GM12878 (cell line): ENCODE data around the gene ACVR1. TPM values are rescaled to one million over a fixed set of nuclear protein-coding genes. Genes with fewer than 3 reads are reported as not detected.
A peak's percentile ranks its signal among the peaks of the same experiment; 100 is the strongest.

ENCODE experiments used
- CBX3 ChIP-seq: fragments of 200-600 bp; sonication (generic); IDR thresholded peaks from 2 replicates; pipeline ENCODE4 v1.6.1; 2016; ENCODE audit warnings: low read depth, borderline replicate concordance
- ETV6 ChIP-seq, 2 experiments: fragments of 450-650 bp in 1 of 2; IDR thresholded peaks in 1 of 2; conservative IDR thresholded peaks in 1 of 2; 2 replicates each; pipeline ENCODE4 v1.6.1; 2014; ENCODE audit warnings: antibody characterized with exemption in 1 of 2, borderline replicate concordance in 1 of 2, low read depth in 1 of 2, mild to moderate bottlenecking in 1 of 2, moderate library complexity in 1 of 2
- FOXK2 ChIP-seq: fragments of 450-650 bp; IDR thresholded peaks from 2 replicates; pipeline ENCODE4 v1.6.1; 2017; ENCODE audit warnings: mild to moderate bottlenecking, moderate library complexity
- HDAC6 ChIP-seq: fragments of 200-600 bp; sonication (generic); IDR thresholded peaks from one replicate; pipeline ENCODE4 v1.8.0; 2017; ENCODE audit warnings: antibody characterized with exemption; ENCODE audit not compliant: unreplicated experiment
- HDGF ChIP-seq: fragments of 450-650 bp; IDR thresholded peaks from 2 replicates; pipeline ENCODE4 v1.6.1; 2016; ENCODE audit warnings: antibody characterized with exemption
- PAX5 ChIP-seq: IDR thresholded peaks from 2 replicates; pipeline ENCODE4 v1.6.1; 2011; ENCODE audit warnings: low read depth, low read length, borderline replicate concordance
- RAD21 ChIP-seq: IDR thresholded peaks from 2 replicates; pipeline ENCODE4 v1.6.1; 2011; ENCODE audit warnings: mild to moderate bottlenecking, low read depth, low read length, moderate library complexity; ENCODE audit not compliant: insufficient read depth
- RUNX3 ChIP-seq: IDR thresholded peaks from 2 replicates; pipeline ENCODE4 v1.6.1; 2012; ENCODE audit warnings: low read length, inconsistent platforms
- SMAD1 ChIP-seq: fragments of 450-650 bp; IDR thresholded peaks from 2 replicates; pipeline ENCODE4 v1.6.1; 2018; ENCODE audit warnings: mild to moderate bottlenecking, low read depth; ENCODE audit not compliant: partially characterized antibody
- SMAD5 ChIP-seq: IDR thresholded peaks from 2 replicates; pipeline ENCODE4 v1.6.1; 2016; ENCODE audit warnings: antibody characterized with exemption, low read depth
- STAT3 ChIP-seq: IDR thresholded peaks from 2 replicates; pipeline ENCODE4 v1.6.1; 2011; ENCODE audit warnings: low read depth, low read length, improper control_type of control experiment
- TCF12 ChIP-seq: IDR thresholded peaks from 2 replicates; pipeline ENCODE4 v1.6.1; 2011; ENCODE audit warnings: low read depth, mild to moderate bottlenecking, low read length
- ZNF217 ChIP-seq: fragments of 450-650 bp; IDR thresholded peaks from 2 replicates; pipeline ENCODE4 v1.6.1; 2017; ENCODE audit warnings: antibody characterized with exemption, mild to moderate bottlenecking
- polyA plus RNA-seq, 11 experiments: library from polyadenylated mRNA; depleted of rRNA in 4 of 11; unstranded in 6 of 11; stranded (reverse) in 5 of 11; fragments of >200 nt; fragmentation: Nextera tagmentation in 4 of 11; fragmentation: Illumina TruSeq in 1 of 11; extraction: Ambion mirVana in 4 of 11; extraction: Trizol in 1 of 11; gene quantifications; 1 replicate in 1 of 11; 2 replicates in 10 of 11; pipeline versions ENCODE4 v1.2.1 to v1.2.3, GENCODE V29; 2011 to 2016; ENCODE audit warnings: inconsistent platforms in 2 of 11, missing spikeins in 2 of 11, low read depth in 1 of 11
- total RNA-seq, 4 experiments: library from RNA; depleted of rRNA in 3 of 4; stranded (reverse); fragments of >200 nt in 3 of 4; fragmentation: Illumina TruSeq in 1 of 4; extraction: Trizol in 1 of 4; gene quantifications; 2 replicates each; pipeline versions ENCODE4 v1.2.1 to v1.2.3, GENCODE V29; 2013 to 2021
- TF ChIP-seq, protein P1 (sequence below): fragments of 450-650 bp; conservative IDR thresholded peaks from 2 replicates; pipeline ENCODE4 v1.6.1; 2017; ENCODE audit warnings: mild to moderate bottlenecking, moderate library complexity
- TF ChIP-seq, protein P2 (sequence below): IDR thresholded peaks from 2 replicates; pipeline ENCODE4 v1.6.1; 2012; ENCODE audit warnings: low read depth, low read length, improper control_type of control experiment
- TF ChIP-seq, protein P3 (sequence below): IDR thresholded peaks from 2 replicates; pipeline ENCODE4 v1.6.1; 2012; ENCODE audit warnings: low read length, inconsistent platforms
- TF ChIP-seq, protein P4 (sequence below), 3 experiments: IDR thresholded peaks in 2 of 3; conservative IDR thresholded peaks in 1 of 3; 2 replicates each; pipeline ENCODE4 v1.5.1; 2011; ENCODE audit warnings: low read depth in 3 of 3, low read length in 3 of 3, mild to moderate bottlenecking in 3 of 3, control low read depth in 2 of 3, moderate library complexity in 2 of 3, inconsistent platforms in 1 of 3, mixed read lengths in 1 of 3; ENCODE audit not compliant: control insufficient read depth in 2 of 3, insufficient read depth in 1 of 3; ENCODE audit errors: extremely low read depth in 1 of 3

ACVR1 gene
- total and polyA plus RNA-seq, 10 of the 15 experiments (the other 5 are each of a cell fraction or from before 2014, with no cell fraction given): 0.06 to 0.24 (median 0.14) TPM; not detected in 4

DNA sequence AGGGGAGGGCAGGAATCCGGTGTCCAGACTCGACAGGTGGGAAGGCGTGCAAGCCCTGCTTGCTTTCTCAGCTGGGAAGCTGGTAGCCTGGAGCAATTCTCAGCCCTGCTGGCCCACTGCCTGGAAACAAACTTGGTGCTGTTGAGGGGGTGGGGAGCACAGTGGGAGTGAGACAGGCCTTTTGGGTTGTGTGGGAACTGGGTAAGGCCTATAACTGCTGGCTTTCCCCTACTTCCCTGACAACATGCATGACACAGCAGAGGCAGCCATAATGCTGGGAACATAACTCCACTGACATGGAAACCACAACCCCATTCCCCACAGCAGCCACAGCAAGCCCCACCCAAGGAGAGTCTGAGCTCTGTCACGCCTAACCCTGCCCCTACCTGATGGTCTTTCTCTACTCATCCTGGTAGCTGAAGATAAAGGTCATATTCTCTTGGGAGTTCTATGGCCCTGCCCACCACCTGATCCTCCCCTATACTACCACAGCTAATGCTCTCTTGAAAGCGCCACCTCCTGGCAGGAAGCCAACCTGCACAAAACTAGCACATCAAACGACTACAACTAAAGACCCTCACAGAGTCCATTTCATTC, 124.6 kb downstream of the ACVR1 start (continued):
- TF ChIP-seq, protein P1, sequence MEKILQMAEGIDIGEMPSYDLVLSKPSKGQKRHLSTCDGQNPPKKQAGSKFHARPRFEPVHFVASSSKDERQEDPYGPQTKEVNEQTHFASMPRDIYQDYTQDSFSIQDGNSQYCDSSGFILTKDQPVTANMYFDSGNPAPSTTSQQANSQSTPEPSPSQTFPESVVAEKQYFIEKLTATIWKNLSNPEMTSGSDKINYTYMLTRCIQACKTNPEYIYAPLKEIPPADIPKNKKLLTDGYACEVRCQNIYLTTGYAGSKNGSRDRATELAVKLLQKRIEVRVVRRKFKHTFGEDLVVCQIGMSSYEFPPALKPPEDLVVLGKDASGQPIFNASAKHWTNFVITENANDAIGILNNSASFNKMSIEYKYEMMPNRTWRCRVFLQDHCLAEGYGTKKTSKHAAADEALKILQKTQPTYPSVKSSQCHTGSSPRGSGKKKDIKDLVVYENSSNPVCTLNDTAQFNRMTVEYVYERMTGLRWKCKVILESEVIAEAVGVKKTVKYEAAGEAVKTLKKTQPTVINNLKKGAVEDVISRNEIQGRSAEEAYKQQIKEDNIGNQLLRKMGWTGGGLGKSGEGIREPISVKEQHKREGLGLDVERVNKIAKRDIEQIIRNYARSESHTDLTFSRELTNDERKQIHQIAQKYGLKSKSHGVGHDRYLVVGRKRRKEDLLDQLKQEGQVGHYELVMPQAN: no peak
- peak; percentile 54 for TF ChIP-seq RUNX3
- TF ChIP-seq, protein P2, sequence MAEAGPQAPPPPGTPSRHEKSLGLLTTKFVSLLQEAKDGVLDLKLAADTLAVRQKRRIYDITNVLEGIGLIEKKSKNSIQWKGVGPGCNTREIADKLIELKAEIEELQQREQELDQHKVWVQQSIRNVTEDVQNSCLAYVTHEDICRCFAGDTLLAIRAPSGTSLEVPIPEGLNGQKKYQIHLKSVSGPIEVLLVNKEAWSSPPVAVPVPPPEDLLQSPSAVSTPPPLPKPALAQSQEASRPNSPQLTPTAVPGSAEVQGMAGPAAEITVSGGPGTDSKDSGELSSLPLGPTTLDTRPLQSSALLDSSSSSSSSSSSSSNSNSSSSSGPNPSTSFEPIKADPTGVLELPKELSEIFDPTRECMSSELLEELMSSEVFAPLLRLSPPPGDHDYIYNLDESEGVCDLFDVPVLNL: no peak
- no peak for TF ChIP-seq ZNF217
- no peak for TF ChIP-seq CBX3
- no peak for TF ChIP-seq HDAC6
- no peak for TF ChIP-seq SMAD5
- TF ChIP-seq, protein P3, sequence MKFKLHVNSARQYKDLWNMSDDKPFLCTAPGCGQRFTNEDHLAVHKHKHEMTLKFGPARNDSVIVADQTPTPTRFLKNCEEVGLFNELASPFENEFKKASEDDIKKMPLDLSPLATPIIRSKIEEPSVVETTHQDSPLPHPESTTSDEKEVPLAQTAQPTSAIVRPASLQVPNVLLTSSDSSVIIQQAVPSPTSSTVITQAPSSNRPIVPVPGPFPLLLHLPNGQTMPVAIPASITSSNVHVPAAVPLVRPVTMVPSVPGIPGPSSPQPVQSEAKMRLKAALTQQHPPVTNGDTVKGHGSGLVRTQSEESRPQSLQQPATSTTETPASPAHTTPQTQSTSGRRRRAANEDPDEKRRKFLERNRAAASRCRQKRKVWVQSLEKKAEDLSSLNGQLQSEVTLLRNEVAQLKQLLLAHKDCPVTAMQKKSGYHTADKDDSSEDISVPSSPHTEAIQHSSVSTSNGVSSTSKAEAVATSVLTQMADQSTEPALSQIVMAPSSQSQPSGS: peak; percentile 39; the same call in 1 of the 2 replicates
- TF ChIP-seq TCF12: no peak
- no peak for TF ChIP-seq FOXK2
- TF ChIP-seq, protein P4, sequence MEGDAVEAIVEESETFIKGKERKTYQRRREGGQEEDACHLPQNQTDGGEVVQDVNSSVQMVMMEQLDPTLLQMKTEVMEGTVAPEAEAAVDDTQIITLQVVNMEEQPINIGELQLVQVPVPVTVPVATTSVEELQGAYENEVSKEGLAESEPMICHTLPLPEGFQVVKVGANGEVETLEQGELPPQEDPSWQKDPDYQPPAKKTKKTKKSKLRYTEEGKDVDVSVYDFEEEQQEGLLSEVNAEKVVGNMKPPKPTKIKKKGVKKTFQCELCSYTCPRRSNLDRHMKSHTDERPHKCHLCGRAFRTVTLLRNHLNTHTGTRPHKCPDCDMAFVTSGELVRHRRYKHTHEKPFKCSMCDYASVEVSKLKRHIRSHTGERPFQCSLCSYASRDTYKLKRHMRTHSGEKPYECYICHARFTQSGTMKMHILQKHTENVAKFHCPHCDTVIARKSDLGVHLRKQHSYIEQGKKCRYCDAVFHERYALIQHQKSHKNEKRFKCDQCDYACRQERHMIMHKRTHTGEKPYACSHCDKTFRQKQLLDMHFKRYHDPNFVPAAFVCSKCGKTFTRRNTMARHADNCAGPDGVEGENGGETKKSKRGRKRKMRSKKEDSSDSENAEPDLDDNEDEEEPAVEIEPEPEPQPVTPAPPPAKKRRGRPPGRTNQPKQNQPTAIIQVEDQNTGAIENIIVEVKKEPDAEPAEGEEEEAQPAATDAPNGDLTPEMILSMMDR (IDR thresholded peaks at IDR 0.05 in 2 of 3, conservative IDR thresholded peaks at IDR 0.05 in 1 of 3; ENCODE audit: control insufficient read depth in 2 of 3, extremely low read depth in 1 of 3, insufficient read depth in 1 of 3, low read depth in 3 of 3, low read length in 3 of 3): peak; percentile 27 to 40 (median 38); a peak in 5 of 6 replicates
- TF ChIP-seq SMAD1: no peak
- TF ChIP-seq RAD21: peak; percentile 35; the same call in 1 of the 2 replicates
- TF ChIP-seq ETV6 (conservative IDR thresholded peaks at IDR 0.05 in 1 of 2, IDR thresholded peaks at IDR 0.05 in 1 of 2; ENCODE audit: borderline replicate concordance in 1 of 2, low read depth in 1 of 2): no peak
- no peak for TF ChIP-seq HDGF
- TF ChIP-seq PAX5: no peak
- TF ChIP-seq STAT3: no peak
